ENCODE results near the gene IQCC. TPM values are rescaled to one million over a fixed set of nuclear protein-coding genes. Genes with fewer than 3 reads are reported as not detected.

The IQCC gene
- total and polyA plus RNA-seq, 2 donors = 1.8 to 3.2 TPM

DNA sequence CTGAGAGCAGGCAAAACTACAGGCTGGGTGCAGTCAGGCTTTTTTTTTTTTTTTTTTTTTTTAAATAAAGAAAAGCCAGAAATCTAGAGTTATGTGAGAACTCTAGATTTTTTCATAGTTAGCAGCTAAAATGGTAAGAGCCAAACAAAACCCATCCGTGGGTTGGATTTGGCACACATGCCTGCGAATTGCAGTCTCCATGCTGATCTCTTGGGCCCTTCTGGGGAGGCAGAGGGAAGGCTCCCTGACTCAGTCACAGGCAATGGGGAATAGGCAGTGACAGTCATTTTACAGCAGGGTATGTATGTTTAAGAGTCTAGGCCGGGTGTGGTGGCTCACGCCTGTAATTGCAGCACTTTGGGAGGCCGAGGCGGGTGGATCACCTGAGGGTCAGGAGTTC, 23.4 kb upstream of the IQCC start:
- WGBS = 85% methylated on average over 6 of the region's 6 CpGs

GRCh38 chr1:32184650-32185049, 20.8 kb upstream of the IQCC start:
- DNase-seq (ENCODE audit: extremely low spot score) = no peak
- Histone ChIP-seq H3K36me3 (ENCODE audit: insufficient read depth) (peaks cover 6% of the 10 kb centered on the region), H3K27ac (ENCODE audit: low read depth) (no peak overlapping the region), H3K4me1 (ENCODE audit: insufficient read depth) (peaks cover 2% of the 10 kb centered on the region), H3K4me3 (ENCODE audit: low read depth, low read length) (no peak overlapping the region)

More for the DNA sequence above, 23.4 kb upstream of the IQCC start:
- no peak for DNase-seq (ENCODE audit: extremely low spot score)
- no peaks in the 10 kb centered on the region for H3K36me3 ChIP-seq (ENCODE audit: insufficient read depth)
- no peak overlapping the region for H3K27ac ChIP-seq (ENCODE audit: low read depth)
- no peak overlapping the region for H3K4me3 ChIP-seq (ENCODE audit: low read depth, low read length)
- H3K4me1 ChIP-seq (ENCODE audit: insufficient read depth) = peaks cover 2% of the 10 kb centered on the region

DNA sequence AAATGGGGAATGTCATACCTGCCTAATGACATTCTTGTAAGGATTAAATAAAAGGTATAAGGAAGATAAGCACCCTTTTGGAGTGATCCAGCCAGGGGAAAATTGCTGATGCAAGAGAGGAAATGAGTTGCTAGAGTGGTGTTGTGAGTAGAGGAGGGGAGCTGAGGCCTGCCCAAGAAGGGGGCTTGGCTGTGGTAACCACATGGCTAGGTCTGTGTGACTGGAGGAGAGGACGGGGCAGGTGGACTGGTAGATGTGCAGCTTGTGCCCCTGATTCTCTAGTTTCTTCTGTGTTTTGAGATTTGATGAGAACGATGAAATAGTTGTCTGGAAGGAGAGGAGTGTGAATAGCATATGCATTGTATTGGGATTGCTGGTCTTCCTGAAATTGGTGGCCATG, 19.4 kb upstream of the IQCC start:
- Histone ChIP-seq H3K27ac (ENCODE audit: low read depth) (no peak overlapping the region), H3K36me3 (ENCODE audit: insufficient read depth) (peaks cover 6% of the 10 kb centered on the region), H3K4me1 (ENCODE audit: insufficient read depth) (peaks cover 2% of the 10 kb centered on the region), H3K4me3 (ENCODE audit: low read depth, low read length) (no peak overlapping the region)
- DNase-seq (ENCODE audit: extremely low spot score) = no peak
- WGBS = 94% methylated on average over 2 of the region's 2 CpGs

- Histone ChIP-seq H3K36me3 (ENCODE audit: insufficient read depth) (peaks cover 6% of the 10 kb centered on the region), H3K27ac (ENCODE audit: low read depth) (no peak overlapping the region), H3K4me3 (ENCODE audit: low read depth, low read length) (no peak overlapping the region), H3K4me1 (ENCODE audit: insufficient read depth) (peaks cover 2% of the 10 kb centered on the region)
- 93% methylated on average over 2 of the region's 2 CpGs for WGBS
- DNase-seq (ENCODE audit: extremely low spot score) = no peak
These were observed 19.0 kb upstream of the IQCC start for GRCh38 chr1:32186491-32186890.

DNA sequence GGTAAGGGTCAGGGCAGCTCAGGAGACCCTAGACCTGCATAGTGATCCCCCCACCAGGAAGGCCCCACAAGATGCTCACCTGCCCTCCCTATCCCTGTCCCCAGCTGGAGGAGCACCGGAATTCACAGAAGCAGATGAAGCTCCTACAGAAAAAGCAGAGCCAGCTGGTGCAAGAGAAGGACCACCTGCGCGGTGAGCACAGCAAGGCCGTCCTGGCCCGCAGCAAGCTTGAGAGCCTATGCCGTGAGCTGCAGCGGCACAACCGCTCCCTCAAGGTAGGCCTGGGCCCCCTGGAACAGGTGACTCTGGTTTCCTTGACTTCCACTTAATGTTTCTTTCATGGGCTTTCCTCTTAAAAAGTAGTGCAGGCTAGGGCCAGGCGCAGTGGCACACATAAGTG, 17.6 kb upstream of the IQCC start:
- H3K4me1 ChIP-seq (ENCODE audit: insufficient read depth) = peaks cover 2% of the 10 kb centered on the region
- peaks cover 11% of the 10 kb centered on the region for H3K36me3 ChIP-seq (ENCODE audit: insufficient read depth)
- no peak overlapping the region for H3K27ac ChIP-seq (ENCODE audit: low read depth)
- H3K4me3 ChIP-seq (ENCODE audit: low read depth, low read length) = no peak overlapping the region
- 97% methylated on average over 9 of the region's 9 CpGs for WGBS
- DNase-seq (ENCODE audit: extremely low spot score) = no peak

DNA sequence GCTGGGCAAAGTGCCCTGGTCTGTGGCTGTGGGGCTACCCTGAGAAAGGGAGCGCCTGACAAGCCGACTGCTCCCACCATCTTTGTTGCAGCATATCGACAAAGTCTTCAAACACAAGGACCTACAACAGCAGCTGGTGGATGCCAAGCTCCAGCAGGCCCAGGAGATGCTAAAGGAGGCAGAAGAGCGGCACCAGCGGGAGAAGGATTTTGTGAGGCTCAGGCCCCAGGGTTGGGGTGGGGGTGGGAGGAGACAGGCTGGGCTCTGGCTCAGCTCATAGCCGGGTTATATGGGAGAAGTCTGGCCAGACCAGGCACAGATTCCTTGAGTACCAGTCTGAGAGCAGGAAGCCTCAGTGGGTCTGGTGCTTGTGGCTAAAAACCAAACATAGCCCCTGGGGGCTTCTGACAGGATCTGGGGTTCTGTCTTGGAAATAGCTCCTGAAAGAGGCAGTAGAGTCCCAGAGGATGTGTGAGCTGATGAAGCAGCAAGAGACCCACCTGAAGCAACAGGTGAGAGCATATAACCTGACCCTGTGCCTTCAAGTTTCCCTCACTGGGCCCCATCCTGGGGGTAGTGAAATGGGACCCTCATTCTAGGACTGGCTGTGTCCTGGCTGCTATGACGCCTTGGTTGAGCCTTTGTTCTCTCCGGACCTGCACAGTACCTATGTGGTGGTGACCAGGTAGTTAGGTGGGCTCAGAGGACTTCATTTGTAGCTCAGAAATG, 13.1 kb upstream of the IQCC start:
- Histone ChIP-seq H3K4me1 (ENCODE audit: insufficient read depth) (no peaks in the 10 kb centered on the region), H3K36me3 (ENCODE audit: insufficient read depth) (peaks cover 13% of the 10 kb centered on the region), H3K4me3 (ENCODE audit: low read depth, low read length) (no peak overlapping the region), H3K27ac (ENCODE audit: low read depth) (no peak overlapping the region)
- no peak for DNase-seq (ENCODE audit: extremely low spot score)
- 93% methylated on average over 8 of the region's 8 CpGs for WGBS

- 95% methylated on average over 6 of the region's 6 CpGs for WGBS
- Histone ChIP-seq H3K4me3 (ENCODE audit: low read depth, low read length) (no peak overlapping the region), H3K4me1 (ENCODE audit: insufficient read depth) (no peaks in the 10 kb centered on the region), H3K27ac (ENCODE audit: low read depth) (no peak overlapping the region), H3K36me3 (ENCODE audit: insufficient read depth) (peaks cover 7% of the 10 kb centered on the region)
- no peak for DNase-seq (ENCODE audit: extremely low spot score)
These were observed 10.5 kb upstream of the IQCC start for GRCh38 chr1:32194984-32195383.

- H3K36me3 ChIP-seq (ENCODE audit: insufficient read depth) = peaks cover 7% of the 10 kb centered on the region
- H3K4me1 ChIP-seq (ENCODE audit: insufficient read depth) = no peaks in the 10 kb centered on the region
- no peak overlapping the region for H3K4me3 ChIP-seq (ENCODE audit: low read depth, low read length)
- WGBS = 86% methylated on average over 3 of the region's 3 CpGs
- no peak overlapping the region for H3K27ac ChIP-seq (ENCODE audit: low read depth)
- no peak for DNase-seq (ENCODE audit: extremely low spot score)
These were observed 9.9 kb upstream of the IQCC start for GRCh38 chr1:32195531-32195930.

- Histone ChIP-seq H3K27ac (ENCODE audit: low read depth) (no peak overlapping the region), H3K4me1 (ENCODE audit: insufficient read depth) (no peaks in the 10 kb centered on the region), H3K4me3 (ENCODE audit: low read depth, low read length) (no peak overlapping the region), H3K36me3 (ENCODE audit: insufficient read depth) (peaks cover 7% of the 10 kb centered on the region)
- DNase-seq (ENCODE audit: extremely low spot score) = no peak
These were observed 9.3 kb upstream of the IQCC start for GRCh38 chr1:32195972-32196823.

GRCh38 chr1:32197074-32197473, 8.4 kb upstream of the IQCC start:
- no peak for DNase-seq (ENCODE audit: extremely low spot score)
- 87% methylated on average over 1 of the region's 1 CpG for WGBS
- H3K36me3 ChIP-seq (ENCODE audit: insufficient read depth) = peaks cover 7% of the 10 kb centered on the region
- no peaks in the 10 kb centered on the region for H3K4me1 ChIP-seq (ENCODE audit: insufficient read depth)
- H3K4me3 ChIP-seq (ENCODE audit: low read depth, low read length) = no peak overlapping the region
- no peak overlapping the region for H3K27ac ChIP-seq (ENCODE audit: low read depth)

GRCh38 chr1:32197837-32198236, 7.6 kb upstream of the IQCC start:
- no peaks in the 10 kb centered on the region for H3K4me1 ChIP-seq (ENCODE audit: insufficient read depth)

GRCh38 chr1:32198237-32199042, 7.0 kb upstream of the IQCC start:
- Histone ChIP-seq H3K36me3 (ENCODE audit: insufficient read depth) (peaks cover 2% of the 10 kb centered on the region), H3K4me3 (ENCODE audit: low read depth, low read length) (no peak overlapping the region), H3K27ac (ENCODE audit: low read depth) (no peak overlapping the region), H3K4me1 (ENCODE audit: insufficient read depth) (no peaks in the 10 kb centered on the region)
- DNase-seq (ENCODE audit: extremely low spot score) = no peak
- 89% methylated on average over 3 of the region's 3 CpGs for WGBS

More at GRCh38 chr1:32197837-32198236, 7.6 kb upstream of the IQCC start:
- Histone ChIP-seq H3K27ac (ENCODE audit: low read depth) (no peak overlapping the region), H3K36me3 (ENCODE audit: insufficient read depth) (peaks cover 2% of the 10 kb centered on the region), H3K4me3 (ENCODE audit: low read depth, low read length) (no peak overlapping the region)
- WGBS = 66% methylated on average over 6 of the region's 6 CpGs
- DNase-seq (ENCODE audit: extremely low spot score) = no peak

- no peaks in the 10 kb centered on the region for H3K4me1 ChIP-seq (ENCODE audit: insufficient read depth)
- H3K4me3 ChIP-seq (ENCODE audit: low read depth, low read length) = no peak overlapping the region
- peaks cover 2% of the 10 kb centered on the region for H3K36me3 ChIP-seq (ENCODE audit: insufficient read depth)
- WGBS = 51% methylated on average over 4 of the region's 4 CpGs
- no peak overlapping the region for H3K27ac ChIP-seq (ENCODE audit: low read depth)
- no peak for DNase-seq (ENCODE audit: extremely low spot score)
These were observed 6.3 kb upstream of the IQCC start for GRCh38 chr1:32199043-32199716.
